RWPE2 (cell line): ENCODE data around the gene FZD4.

Source experiments
- ATAC-seq: fragments of 200-7000 bp; cut with Tn5 transposase; 3 replicates; pipeline ENCODE4 v1.9.1; 2021; ENCODE audit warnings: low read depth
- DNase-seq: peaks from one replicate; pipeline ENCODE4 v3.0.0-alpha.2; 2020; ENCODE audit warnings: low spot score
- H3K27ac ChIP-seq: fragments of 450-650 bp; 2 replicates; pipeline ENCODE4 v1.5.1; 2017; ENCODE audit warnings: mild to moderate bottlenecking; ENCODE audit not compliant: poor library complexity, severe bottlenecking
- H3K27me3 ChIP-seq: fragments of 250-450 bp; sonication (Bioruptor Pico); 2 replicates; pipeline ENCODE4 v1.5.1; 2021; ENCODE audit warnings: mild to moderate bottlenecking, moderate library complexity; ENCODE audit not compliant: insufficient read depth, poor library complexity, severe bottlenecking
- H3K36me3 ChIP-seq: fragments of 250-450 bp; sonication (Bioruptor Pico); 2 replicates; pipeline ENCODE4 v1.5.1; 2020; ENCODE audit warnings: low read depth, mild to moderate bottlenecking, moderate library complexity
- H3K4me1 ChIP-seq: fragments of 250-450 bp; sonication (Bioruptor Pico); 2 replicates; pipeline ENCODE4 v1.5.1; 2021; ENCODE audit warnings: mild to moderate bottlenecking, moderate library complexity; ENCODE audit not compliant: insufficient read depth, poor library complexity, severe bottlenecking
- H3K4me3 ChIP-seq: fragments of 250-450 bp; sonication (Bioruptor Pico); 2 replicates; pipeline ENCODE4 v1.5.1; 2021; ENCODE audit warnings: mild to moderate bottlenecking, moderate library complexity; ENCODE audit not compliant: severe bottlenecking
- H3K9me3 ChIP-seq: fragments of 250-450 bp; sonication (Bioruptor Pico); 2 replicates; pipeline ENCODE4 v1.5.1; 2021; ENCODE audit warnings: mild to moderate bottlenecking, moderate library complexity; ENCODE audit not compliant: severe bottlenecking
- CTCF ChIP-seq: fragments of 450-650 bp; IDR thresholded peaks from one replicate; pipeline ENCODE4 v1.5.1; 2017; ENCODE audit warnings: mild to moderate bottlenecking, moderate library complexity; ENCODE audit not compliant: poor library complexity, severe bottlenecking

The FZD4 gene

GRCh38 chr11:86981777-86982540 is 26.8 kb upstream of the FZD4 start:
- H3K27me3 ChIP-seq = no peaks in the 10 kb centered on the region
- H3K36me3 ChIP-seq = no peaks in the 10 kb centered on the region
- no peak for TF ChIP-seq CTCF
- no peak overlapping the region for H3K4me3 ChIP-seq
- no peak for DNase-seq
- H3K27ac ChIP-seq = no peak overlapping the region
- no peak for ATAC-seq
- no peaks in the 10 kb centered on the region for H3K9me3 ChIP-seq
- peaks cover 5% of the 10 kb centered on the region for H3K4me1 ChIP-seq

- Histone ChIP-seq H3K9me3 (no peaks in the 10 kb centered on the region), H3K4me1 (peaks cover 5% of the 10 kb centered on the region), H3K27me3 (no peaks in the 10 kb centered on the region), H3K36me3 (no peaks in the 10 kb centered on the region), H3K4me3 (no peak overlapping the region), H3K27ac (no peak overlapping the region)
- ATAC-seq (no peak), DNase-seq (no peak)
- TF ChIP-seq CTCF = no peak
Observed at GRCh38 chr11:86980086-86980796, 25.0 kb upstream of the FZD4 start.

DNA sequence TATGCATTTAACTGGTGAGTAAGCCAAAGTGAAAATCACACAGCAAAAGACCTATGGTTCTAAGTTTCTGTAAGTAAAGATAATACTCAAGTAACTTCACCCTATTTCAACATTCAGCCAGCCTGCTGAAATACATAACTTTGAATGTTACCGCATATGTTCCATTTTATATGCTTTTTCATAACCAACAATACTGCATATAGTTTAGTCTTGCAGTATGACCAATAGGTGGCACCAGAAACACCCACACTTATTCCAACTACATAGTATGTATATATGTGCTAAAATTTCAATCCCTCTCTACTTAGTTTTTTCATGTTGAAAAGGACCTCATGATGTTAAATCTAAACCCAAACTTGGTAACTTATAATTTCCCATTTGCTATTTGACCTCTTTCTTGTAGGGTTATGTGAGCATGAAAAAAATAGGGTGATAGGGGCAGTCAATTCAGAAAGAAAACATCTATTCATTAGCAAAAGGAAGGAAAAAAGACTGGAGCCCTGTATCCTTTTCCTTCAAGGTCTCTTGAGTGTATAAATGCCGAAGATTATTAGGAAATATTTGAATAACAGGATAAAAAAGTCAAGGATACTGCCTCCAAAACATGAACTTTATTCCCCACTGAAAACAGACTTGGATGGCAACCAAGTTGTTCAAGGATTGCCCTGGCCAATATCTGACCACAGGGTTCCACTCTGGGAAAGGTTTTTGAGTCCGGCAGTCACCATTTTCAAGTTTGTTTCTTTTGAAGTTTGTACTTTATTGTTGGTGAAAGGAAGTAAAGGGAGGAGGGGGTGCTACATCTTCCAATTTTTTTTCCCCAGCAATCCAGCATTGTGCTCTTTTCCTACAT is 23.8 kb upstream of the FZD4 start:
- Histone ChIP-seq H3K9me3 (no peaks in the 10 kb centered on the region), H3K4me1 (peaks cover 5% of the 10 kb centered on the region), H3K36me3 (no peaks in the 10 kb centered on the region), H3K4me3 (no peak overlapping the region), H3K27me3 (no peaks in the 10 kb centered on the region), H3K27ac (no peak overlapping the region)
- TF ChIP-seq CTCF = peak; percentile 90
- DNase-seq (no peak), ATAC-seq (peak; percentile 70)

GRCh38 chr11:86978247-86978646 is 23.1 kb upstream of the FZD4 start:
- TF ChIP-seq CTCF = no peak
- no peaks in the 10 kb centered on the region for H3K27me3 ChIP-seq
- peaks cover 5% of the 10 kb centered on the region for H3K4me1 ChIP-seq
- no peak for ATAC-seq
- H3K9me3 ChIP-seq = no peaks in the 10 kb centered on the region
- no peak overlapping the region for H3K27ac ChIP-seq
- DNase-seq = no peak
- H3K4me3 ChIP-seq = no peak overlapping the region
- no peaks in the 10 kb centered on the region for H3K36me3 ChIP-seq
